ENCODE results near the gene PTPRD. TPM values are rescaled to one million over a fixed set of nuclear protein-coding genes. Genes with fewer than 3 reads are reported as not detected.

Gene PTPRD
- total RNA-seq, 1 experiment from 2014 or later, result not detected

DNA sequence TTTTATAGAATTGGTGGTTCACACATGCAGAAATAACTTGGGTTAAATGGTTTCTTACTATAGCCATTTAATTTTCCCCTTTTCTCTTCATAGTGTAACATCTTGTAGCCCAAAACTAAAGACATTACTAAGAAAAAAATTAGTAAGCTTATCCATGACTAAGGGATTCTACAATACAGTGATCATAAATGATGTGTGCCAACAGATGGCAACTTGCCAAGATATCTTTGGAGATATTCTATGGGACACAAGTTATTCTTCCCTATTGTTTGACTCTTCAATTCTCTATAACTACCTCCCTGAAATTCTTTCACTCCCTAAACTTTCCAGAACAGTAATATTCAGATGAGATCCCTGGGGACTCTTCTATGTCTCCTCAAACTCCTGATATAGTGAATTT lies 580.6 kb downstream of the PTPRD start:
- BruUV-seq (replicated peaks), result no TSS peak
- Histone ChIP-seq H3K36me3 (ENCODE audit: insufficient read depth, low read length, poor library complexity, severe bottlenecking) (no peaks in the 10 kb centered on the region), H3K4me3 (ENCODE audit: low read depth, low read length, poor library complexity, severe bottlenecking) (no peak overlapping the region), H3K27ac (ENCODE audit: low read depth, low read length, poor library complexity, severe bottlenecking) (no peak overlapping the region), H3K9me3 (ENCODE audit: low read depth, low read length, poor library complexity, severe bottlenecking) (no peaks in the 10 kb centered on the region), H3K4me1 (ENCODE audit: insufficient read depth, low read length, poor library complexity, severe bottlenecking) (no peaks in the 10 kb centered on the region), H3K27me3 (replicated peaks; ENCODE audit: insufficient read depth, low read depth, low read length, poor library complexity) (no peaks in the 10 kb centered on the region)
- DNase-seq (ENCODE audit: low spot score), result peak; percentile 3
- no peak for TF ChIP-seq CTCF (conservative IDR thresholded peaks at IDR 0.05; ENCODE audit: low read depth, low read length)
- TF ChIP-seq EZH2 (IDR thresholded peaks at IDR 0.05; ENCODE audit: borderline replicate concordance, low read depth, low read length, poor library complexity, severe bottlenecking), result no peak
- POLR2A ChIA-PET (ENCODE audit: low non-redundant PET), result no interaction called here
- intact Hi-C loops (cut with micrococcal nuclease; ENCODE audit: unreplicated experiment), result no loop called here
- CTCF ChIA-PET, result no interaction called here

- CTCF ChIA-PET, result interaction anchor here (0.5 kb wide), 1 partner anchor 28 kb away, joined by 4 read pairs; no protein-coding TSS in a partner anchor
Measured at GRCh38 chr9:10026443-10026984, 586.3 kb downstream of the PTPRD start.

DNA sequence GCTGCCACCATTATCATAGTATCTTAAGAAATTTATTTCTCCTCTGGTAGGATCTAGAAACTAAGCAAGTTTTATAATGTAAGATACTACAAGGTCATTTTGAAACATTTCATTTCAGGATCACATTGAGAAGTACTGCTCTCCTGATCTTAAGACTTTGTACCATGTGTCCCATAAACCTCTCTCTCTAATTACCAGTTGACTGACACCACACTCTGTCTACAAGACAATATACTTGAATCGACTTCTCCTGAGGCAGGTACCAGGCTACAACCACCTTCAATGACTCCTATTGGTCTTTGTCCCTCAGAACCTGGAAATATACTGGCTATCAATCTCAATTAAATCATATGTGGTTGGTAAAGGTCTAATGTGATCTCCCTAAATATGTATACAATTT lies 597.0 kb downstream of the PTPRD start:
- POLR2A ChIA-PET (ENCODE audit: low non-redundant PET), result no interaction called here
- DNase-seq (ENCODE audit: low spot score), result no peak
- CTCF ChIA-PET, result no interaction called here
- Histone ChIP-seq H3K4me3 (ENCODE audit: low read depth, low read length, poor library complexity, severe bottlenecking) (no peak overlapping the region), H3K36me3 (ENCODE audit: insufficient read depth, low read length, poor library complexity, severe bottlenecking) (no peaks in the 10 kb centered on the region), H3K4me1 (ENCODE audit: insufficient read depth, low read length, poor library complexity, severe bottlenecking) (no peaks in the 10 kb centered on the region), H3K27me3 (replicated peaks; ENCODE audit: insufficient read depth, low read depth, low read length, poor library complexity) (no peaks in the 10 kb centered on the region), H3K27ac (ENCODE audit: low read depth, low read length, poor library complexity, severe bottlenecking) (no peak overlapping the region), H3K9me3 (ENCODE audit: low read depth, low read length, poor library complexity, severe bottlenecking) (no peaks in the 10 kb centered on the region)
- TF ChIP-seq EZH2 (IDR thresholded peaks at IDR 0.05; ENCODE audit: borderline replicate concordance, low read depth, low read length, poor library complexity, severe bottlenecking), result no peak
- no peak for TF ChIP-seq CTCF (conservative IDR thresholded peaks at IDR 0.05; ENCODE audit: low read depth, low read length)
- BruUV-seq (replicated peaks), result no TSS peak
- intact Hi-C loops (cut with micrococcal nuclease; ENCODE audit: unreplicated experiment), result no loop called here

More at GRCh38 chr9:10026443-10026984, 586.3 kb downstream of the PTPRD start:
- BruUV-seq (replicated peaks), result no TSS peak
- Histone ChIP-seq H3K9me3 (ENCODE audit: low read depth, low read length, poor library complexity, severe bottlenecking) (no peaks in the 10 kb centered on the region), H3K4me1 (ENCODE audit: insufficient read depth, low read length, poor library complexity, severe bottlenecking) (no peaks in the 10 kb centered on the region), H3K36me3 (ENCODE audit: insufficient read depth, low read length, poor library complexity, severe bottlenecking) (no peaks in the 10 kb centered on the region), H3K27ac (ENCODE audit: low read depth, low read length, poor library complexity, severe bottlenecking) (no peak overlapping the region), H3K27me3 (replicated peaks; ENCODE audit: insufficient read depth, low read depth, low read length, poor library complexity) (no peaks in the 10 kb centered on the region), H3K4me3 (ENCODE audit: low read depth, low read length, poor library complexity, severe bottlenecking) (no peak overlapping the region)
- TF ChIP-seq CTCF (conservative IDR thresholded peaks at IDR 0.05; ENCODE audit: low read depth, low read length) (no peak), EZH2 (IDR thresholded peaks at IDR 0.05; ENCODE audit: borderline replicate concordance, low read depth, low read length, poor library complexity, severe bottlenecking) (no peak)
- intact Hi-C loops (cut with micrococcal nuclease; ENCODE audit: unreplicated experiment), result no loop called here
- POLR2A ChIA-PET (ENCODE audit: low non-redundant PET), result no interaction called here
- no peak for DNase-seq (ENCODE audit: low spot score)
